CD4-positive, alpha-beta T cell (primary cell): Measurements from ENCODE around the gene GPA33. TPM values are rescaled to one million over a fixed set of nuclear protein-coding genes. Genes with fewer than 3 reads are reported as not detected.

Source experiments
- ATAC-seq: fragments of 200-7000 bp; cut with Tn5 transposase; one replicate; pipeline ENCODE4 v1.10.0; 2022; ENCODE audit warnings: mild to moderate bottlenecking; ENCODE audit not compliant: poor library complexity
- CTCF ChIA-PET: fragments of 350-600 bp; sonication (Branson Sonifier 250); formaldehyde crosslinking; loops from one replicate; lab custom pipeline; 2021; ENCODE audit warnings: antibody characterized with exemption, inconsistent platforms; lab: Charles Lee
- POLR2A ChIA-PET: fragments of 350-600 bp; sonication (Branson Sonifier 250); formaldehyde crosslinking; loops from one replicate; lab custom pipeline; 2021; ENCODE audit warnings: antibody characterized with exemption, inconsistent platforms; lab: Charles Lee
- DNase-seq, 14 experiments: peaks; one replicate each; pipeline ENCODE4 v3.0.0-alpha.2; 2013 to 2020; ENCODE audit warnings: mixed read lengths in 2 of 14
- H3K27ac ChIP-seq, 2 donors: one replicate each; pipeline versions ENCODE4 v1.5.1 to v1.7.0; 2013; ENCODE audit warnings: low read length in 2 of 2, low read depth in 1 of 2, mild to moderate bottlenecking in 1 of 2
- H3K27me3 ChIP-seq, 2 experiments: 1 replicate in 1 of 2; 2 replicates in 1 of 2; pipeline versions ENCODE4 v1.6.1 to v1.7.0; 2013; ENCODE audit warnings: low read length in 2 of 2, control low read depth in 1 of 2, mild to moderate bottlenecking in 1 of 2, moderate library complexity in 1 of 2; ENCODE audit not compliant: insufficient read depth in 2 of 2, control insufficient read depth in 1 of 2
- H3K36me3 ChIP-seq: one replicate; pipeline ENCODE4 v1.6.1; 2013; ENCODE audit warnings: low read length, control low read depth; ENCODE audit not compliant: insufficient read depth
- H3K4me1 ChIP-seq: one replicate; pipeline ENCODE4 v1.6.1; 2013; ENCODE audit warnings: low read length, control low read depth; ENCODE audit not compliant: insufficient read depth
- H3K4me3 ChIP-seq: one replicate; pipeline ENCODE4 v1.5.1; 2013; ENCODE audit warnings: mild to moderate bottlenecking, low read length, moderate library complexity
- H3K9me3 ChIP-seq, 2 experiments: 1 replicate in 1 of 2; 2 replicates in 1 of 2; pipeline versions ENCODE4 v1.6.1 to v1.7.0; 2013; ENCODE audit warnings: low read length in 2 of 2, mild to moderate bottlenecking in 2 of 2, control low read depth in 1 of 2, moderate library complexity in 1 of 2; ENCODE audit not compliant: control insufficient read depth in 1 of 2, insufficient read depth in 1 of 2
- H3K27ac Mint-ChIP-seq: one replicate; pipeline ENCODE4 v1.8.0; 2020; ENCODE audit warnings: mixed read lengths
- H3K27me3 Mint-ChIP-seq: one replicate; pipeline ENCODE4 v1.8.0; 2021; ENCODE audit warnings: mixed read lengths
- H3K36me3 Mint-ChIP-seq: one replicate; pipeline ENCODE4 v1.8.0; 2021; ENCODE audit warnings: low read depth, mixed read lengths
- H3K4me1 Mint-ChIP-seq: one replicate; pipeline ENCODE4 v1.8.0; 2021; ENCODE audit warnings: low read depth, mixed read lengths
- H3K4me3 Mint-ChIP-seq: one replicate; pipeline ENCODE4 v1.8.0; 2020; ENCODE audit warnings: mild to moderate bottlenecking, mixed read lengths
- H3K9me3 Mint-ChIP-seq: one replicate; pipeline ENCODE4 v1.8.0; 2020; ENCODE audit warnings: mixed read lengths
- CTCF ChIP-seq: fragments of 200-600 bp; IDR thresholded peaks from one replicate; pipeline ENCODE4 v1.8.0; 2022; ENCODE audit warnings: antibody characterized with exemption, mild to moderate bottlenecking
- intact Hi-C, 2 experiments: fragments of 100-400 bp; cut with DNase I in 1 of 2; cut with micrococcal nuclease in 1 of 2; formaldehyde crosslinking; loops; one replicate each; pipeline versions ENCODE4 v1.15.1 to v1.9.0; 2023 to 2025; cut with DNase I, micrococcal nuclease
- total RNA-seq, 174 experiments: library from RNA in 2 of 174; stranded (reverse) in 2 of 174; gene quantifications; one replicate each; pipeline ENCODE4 v1.2.3 and lab custom pipeline; 2021 to 2026

Gene GPA33
- total RNA-seq, 2 experiments from 2014 or later = 4.8 to 5.0 TPM

GRCh38 chr1:167061073-167061464 is 29.1 kb downstream of the GPA33 start:
- intact Hi-C loops = loop anchor here in 1 of 2 experiments (10.0 kb wide), 1 partner anchor 384 kb away; no protein-coding TSS in a partner anchor
- H3K4me3 Mint-ChIP-seq = no peak overlapping the region
- ChIA-PET CTCF (interaction anchor here (1.0 to 5.9 kb wide), 3 partner anchors 60 to 150 kb away, joined by 4 to 175 read pairs (median 4); no protein-coding TSS in a partner anchor), POLR2A (interaction anchor here (1.9 kb wide), 1 partner anchor 151 kb away, joined by 10 read pairs; no protein-coding TSS in a partner anchor)
- no peak overlapping the region for H3K27ac Mint-ChIP-seq
- Histone ChIP-seq H3K36me3 (no peaks in the 10 kb centered on the region), H3K27ac (no peak overlapping the region), H3K4me3 (no peak overlapping the region), H3K27me3 (no peaks in the 10 kb centered on the region), H3K4me1 (peaks cover 4% of the 10 kb centered on the region), H3K9me3 (no peaks in the 10 kb centered on the region)
- DNase-seq = no peak
- no peak for TF ChIP-seq CTCF
- no peaks in the 10 kb centered on the region for H3K9me3 Mint-ChIP-seq
- peaks cover 9% of the 10 kb centered on the region for H3K4me1 Mint-ChIP-seq
- no peak for ATAC-seq
- H3K36me3 Mint-ChIP-seq = peaks cover 10% of the 10 kb centered on the region
- no peaks in the 10 kb centered on the region for H3K27me3 Mint-ChIP-seq

GRCh38 chr1:167060141-167061072 is 29.8 kb downstream of the GPA33 start:
- H3K27ac ChIP-seq = no peak overlapping the region
- Mint-ChIP-seq H3K4me3 (no peak overlapping the region), H3K27ac (no peak overlapping the region), H3K9me3 (no peaks in the 10 kb centered on the region), H3K36me3 (peaks cover 10% of the 10 kb centered on the region), H3K4me1 (peaks cover 9% of the 10 kb centered on the region), H3K27me3 (no peaks in the 10 kb centered on the region)
- DNase-seq (no peak), ATAC-seq (no peak)
- H3K4me3 ChIP-seq = no peak overlapping the region
- no peaks in the 10 kb centered on the region for H3K9me3 ChIP-seq
- no peak for TF ChIP-seq CTCF
- H3K36me3 ChIP-seq = no peaks in the 10 kb centered on the region
- ChIA-PET CTCF (interaction anchor here (0.8 to 5.9 kb wide), 10 partner anchors 10 to 184 kb away, joined by 3 to 175 read pairs (median 4); partner anchors contain the start of genes POU2F1 and TADA1), POLR2A (interaction anchor here (1.9 kb wide), 1 partner anchor 150 kb away, joined by 10 to 14 read pairs; no protein-coding TSS in a partner anchor)
- intact Hi-C loops = loop anchor here in 1 of 2 experiments (10.0 kb wide), 1 partner anchor 384 kb away; no protein-coding TSS in a partner anchor
- H3K27me3 ChIP-seq = no peaks in the 10 kb centered on the region
- H3K4me1 ChIP-seq = peaks cover 4% of the 10 kb centered on the region

GRCh38 chr1:167059809-167060107 is 30.4 kb downstream of the GPA33 start:
- DNase-seq (no peak), ATAC-seq (no peak)
- intact Hi-C loops = loop anchor here (1.0 to 10.0 kb wide), 5 partner anchors 82 to 1132 kb away; partner anchors contain the start of gene ILDR2 (in 2 of the 2)
- Mint-ChIP-seq H3K36me3 (peaks cover 10% of the 10 kb centered on the region), H3K9me3 (no peaks in the 10 kb centered on the region), H3K27me3 (no peaks in the 10 kb centered on the region), H3K4me3 (no peak overlapping the region), H3K27ac (no peak overlapping the region), H3K4me1 (peaks cover 9% of the 10 kb centered on the region)
- no peak overlapping the region for H3K27ac ChIP-seq
- no peaks in the 10 kb centered on the region for H3K27me3 ChIP-seq
- peaks cover 5% of the 10 kb centered on the region for H3K36me3 ChIP-seq
- ChIA-PET CTCF (interaction anchor here (0.6 to 5.9 kb wide), 22 partner anchors 9 to 367 kb away, joined by 3 to 175 read pairs (median 3); partner anchors contain the start of genes POGK, POU2F1 and TADA1), POLR2A (interaction anchor here (1.9 kb wide), 1 partner anchor 149 kb away, joined by 14 read pairs; no protein-coding TSS in a partner anchor)
- no peaks in the 10 kb centered on the region for H3K9me3 ChIP-seq
- no peak for TF ChIP-seq CTCF
- H3K4me3 ChIP-seq = no peak overlapping the region
- H3K4me1 ChIP-seq = peaks cover 4% of the 10 kb centered on the region
